ENCODE results near the gene SLC5A12.

The SLC5A12 gene

GRCh38 chr11:26623076-26623659 is 98.7 kb downstream of the SLC5A12 start:
- DNase-seq (ENCODE audit: low read depth): peak; percentile 1
- TF ChIP-seq CTCF (conservative IDR thresholded peaks at IDR 0.05; ENCODE audit: low read length): no peak
- H3K4me3 ChIP-seq (ENCODE audit: low read length): no peak overlapping the region

- H3K4me3 ChIP-seq (ENCODE audit: low read length): no peak overlapping the region
- TF ChIP-seq CTCF (conservative IDR thresholded peaks at IDR 0.05; ENCODE audit: low read length): no peak
- no peak for DNase-seq (ENCODE audit: low read depth)
Measured at GRCh38 chr11:26622181-26622580, 99.7 kb downstream of the SLC5A12 start.

GRCh38 chr11:26621132-26621531 is 100.7 kb downstream of the SLC5A12 start:
- H3K4me3 ChIP-seq (ENCODE audit: low read length): no peak overlapping the region
- peak; percentile 86 for DNase-seq (ENCODE audit: low read depth)
- TF ChIP-seq CTCF (conservative IDR thresholded peaks at IDR 0.05; ENCODE audit: low read length): no peak

GRCh38 chr11:26620282-26621045 is 101.4 kb downstream of the SLC5A12 start:
- H3K4me3 ChIP-seq (ENCODE audit: low read length): no peak overlapping the region
- DNase-seq (ENCODE audit: low read depth): no peak
- no peak for TF ChIP-seq CTCF (conservative IDR thresholded peaks at IDR 0.05; ENCODE audit: low read length)

GRCh38 chr11:26618441-26618840 is 103.4 kb downstream of the SLC5A12 start:
- no peak overlapping the region for H3K4me3 ChIP-seq (ENCODE audit: low read length)

More at GRCh38 chr11:26618441-26618840, 103.4 kb downstream of the SLC5A12 start:
- no peak for TF ChIP-seq CTCF (conservative IDR thresholded peaks at IDR 0.05; ENCODE audit: low read length)
- DNase-seq (ENCODE audit: low read depth): no peak

All from AG10803 (cell line).